GM18870 (cell line): ENCODE results near the gene ERVFRD-1.
"Not testable (repeated sequence)": the region's sequence is repeated elsewhere in the genome, so short reads cannot be mapped to it uniquely, and the experiment has no call there.

Experiments used
- ATAC-seq: cut with Tn5 transposase; IDR thresholded peaks from one replicate; pipeline ENCODE4 v1.9.1; 2021; ENCODE audit warnings: moderate library complexity; ENCODE audit not compliant: unreplicated experiment

ERVFRD-1 gene

GRCh38 chr6:11129908-11130565 is 18.5 kb upstream of the ERVFRD-1 start:
- no peak for ATAC-seq

GRCh38 chr6:11128608-11129007 is 17.1 kb upstream of the ERVFRD-1 start:
- no peak for ATAC-seq

- no peak for ATAC-seq
These were observed 15.4 kb upstream of the ERVFRD-1 start for GRCh38 chr6:11126876-11127275.

- no peak for ATAC-seq
These were observed 12.5 kb upstream of the ERVFRD-1 start for GRCh38 chr6:11123978-11124377.

- ATAC-seq, result no peak
These were observed 10.9 kb upstream of the ERVFRD-1 start for GRCh38 chr6:11122380-11122779.

- ATAC-seq, result no peak
These were observed 10.3 kb upstream of the ERVFRD-1 start for GRCh38 chr6:11121851-11122250.

- ATAC-seq, result no peak
These were observed 8.9 kb upstream of the ERVFRD-1 start for GRCh38 chr6:11120271-11121005.

- ATAC-seq, result not testable (repeated sequence)
These were observed 4.4 kb upstream of the ERVFRD-1 start for GRCh38 chr6:11115808-11116536.

- no peak for ATAC-seq
These were observed 1.5 kb upstream of the ERVFRD-1 start for GRCh38 chr6:11113038-11113437.

GRCh38 chr6:11111769-11112437 is 378 bp upstream of the ERVFRD-1 start:
- no peak for ATAC-seq

- no peak for ATAC-seq
These were observed 2.8 kb downstream of the ERVFRD-1 start for GRCh38 chr6:11108726-11109125.

GRCh38 chr6:11103065-11103464 is 8.5 kb downstream of the ERVFRD-1 start:
- no peak for ATAC-seq

GRCh38 chr6:11101417-11101816 is 10.1 kb downstream of the ERVFRD-1 start:
- ATAC-seq, result no peak

GRCh38 chr6:11098004-11098403 is 13.5 kb downstream of the ERVFRD-1 start:
- no peak for ATAC-seq

- no peak for ATAC-seq
These were observed 14.0 kb downstream of the ERVFRD-1 start for GRCh38 chr6:11097476-11097875.

GRCh38 chr6:11096109-11096508 is 15.4 kb downstream of the ERVFRD-1 start:
- ATAC-seq, result no peak

- ATAC-seq, result no peak
These were observed 16.6 kb downstream of the ERVFRD-1 start for GRCh38 chr6:11094941-11095340.

- peak; percentile 26 for ATAC-seq
These were observed 17.1 kb downstream of the ERVFRD-1 start for GRCh38 chr6:11094411-11094851.

GRCh38 chr6:11093626-11094410 is 17.7 kb downstream of the ERVFRD-1 start, which contains the start of gene SMIM13:
Gene SMIM13 (plus strand): TSS chr6:11093834. CDS start chr6:11094314, 480 bp downstream.
- peak; percentile 91 for ATAC-seq

- ATAC-seq, result peak; percentile 25
These were observed 18.2 kb downstream of the ERVFRD-1 start for GRCh38 chr6:11093376-11093625.
